MM.1S (cell line): ENCODE results near the gene SLX4IP.

Experiments
- CTCF ChIP-seq: fragments of 300-600 bp; sonication (generic); IDR thresholded peaks from 2 replicates; pipeline ENCODE4 v1.5.1; 2016; ENCODE audit warnings: antibody characterized with exemption, low read length, mixed read lengths
- EZH2 ChIP-seq: fragments of 300-600 bp; sonication (generic); optimal IDR thresholded peaks from 2 replicates; pipeline ENCODE3; 2017; ENCODE audit warnings: low read depth, mild to moderate bottlenecking, antibody characterized with exemption, low read length, mixed read lengths
- EZH2phosphoT487 ChIP-seq: fragments of 300-600 bp; sonication (generic); IDR thresholded peaks from 2 replicates; pipeline ENCODE4 v1.6.1; 2018; ENCODE audit warnings: antibody characterized with exemption, low read length

- TF ChIP-seq CTCF (no peak), EZH2 (no peak), EZH2phosphoT487 (no peak)
These were observed 170.6 kb downstream of the SLX4IP start for GRCh38 chr20:10605547-10606195.
